ENCODE data around the gene TTC4.

Gene TTC4

DNA sequence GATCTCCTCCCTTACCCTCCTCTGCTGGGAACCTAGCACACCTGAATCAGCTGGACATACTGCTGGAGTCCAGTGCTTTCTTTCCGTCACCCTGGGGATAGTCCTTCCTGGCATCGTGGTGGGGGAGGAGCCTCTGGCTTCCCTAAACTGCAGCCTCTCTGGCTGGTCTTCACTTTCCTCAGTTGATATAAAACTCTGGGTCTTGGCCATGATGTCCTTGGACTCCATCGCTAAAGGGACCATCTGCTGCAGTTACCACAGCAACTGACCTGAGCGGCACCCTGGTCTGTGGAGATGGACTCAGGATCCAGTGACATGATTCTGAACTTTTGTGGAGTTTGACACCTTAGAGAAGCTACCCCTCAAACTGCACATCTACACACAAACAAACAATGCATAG is 25.9 kb downstream of the TTC4 start:
- Histone ChIP-seq H3K36me3 (peaks cover 72% of the 10 kb centered on the region), H3K4me1 (ENCODE audit: control insufficient read depth in 1 of 2, insufficient read depth in 1 of 2, low read depth in 1 of 2, low read length in 1 of 2) (no peaks in the 10 kb centered on the region), H3K9me3 (no peaks in the 10 kb centered on the region), H3K27ac (no peak overlapping the region), H3K4me3 (ENCODE audit: low read depth in 1 of 2, low read length in 1 of 2) (no peak overlapping the region), H3K27me3 (no peaks in the 10 kb centered on the region)
- TF ChIP-seq, protein P1, sequence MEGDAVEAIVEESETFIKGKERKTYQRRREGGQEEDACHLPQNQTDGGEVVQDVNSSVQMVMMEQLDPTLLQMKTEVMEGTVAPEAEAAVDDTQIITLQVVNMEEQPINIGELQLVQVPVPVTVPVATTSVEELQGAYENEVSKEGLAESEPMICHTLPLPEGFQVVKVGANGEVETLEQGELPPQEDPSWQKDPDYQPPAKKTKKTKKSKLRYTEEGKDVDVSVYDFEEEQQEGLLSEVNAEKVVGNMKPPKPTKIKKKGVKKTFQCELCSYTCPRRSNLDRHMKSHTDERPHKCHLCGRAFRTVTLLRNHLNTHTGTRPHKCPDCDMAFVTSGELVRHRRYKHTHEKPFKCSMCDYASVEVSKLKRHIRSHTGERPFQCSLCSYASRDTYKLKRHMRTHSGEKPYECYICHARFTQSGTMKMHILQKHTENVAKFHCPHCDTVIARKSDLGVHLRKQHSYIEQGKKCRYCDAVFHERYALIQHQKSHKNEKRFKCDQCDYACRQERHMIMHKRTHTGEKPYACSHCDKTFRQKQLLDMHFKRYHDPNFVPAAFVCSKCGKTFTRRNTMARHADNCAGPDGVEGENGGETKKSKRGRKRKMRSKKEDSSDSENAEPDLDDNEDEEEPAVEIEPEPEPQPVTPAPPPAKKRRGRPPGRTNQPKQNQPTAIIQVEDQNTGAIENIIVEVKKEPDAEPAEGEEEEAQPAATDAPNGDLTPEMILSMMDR (IDR thresholded peaks at IDR 0.05), result no peak

DNA sequence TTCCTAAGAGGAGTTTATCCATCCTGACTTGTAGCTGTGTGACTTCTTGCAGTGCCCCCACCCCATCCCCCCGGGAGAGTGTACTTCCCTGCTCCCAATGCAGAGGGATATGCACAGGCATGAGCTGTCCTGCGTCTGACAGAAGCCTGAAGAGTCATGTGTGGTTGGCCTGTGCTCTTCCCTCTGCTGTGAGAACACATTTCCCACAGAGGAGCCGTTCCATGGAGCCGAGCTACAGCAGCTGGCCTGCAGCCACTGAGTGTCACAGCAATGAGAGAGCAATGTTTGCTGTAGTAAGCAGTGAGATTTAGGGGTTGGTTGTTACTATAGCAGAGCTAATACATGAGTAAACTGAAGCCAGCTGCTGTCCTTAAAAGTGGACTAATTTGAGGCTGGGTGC is 26.6 kb downstream of the TTC4 start:
- TF ChIP-seq, protein P1 (IDR thresholded peaks at IDR 0.05), result no peak
- Histone ChIP-seq H3K27me3 (no peaks in the 10 kb centered on the region), H3K9me3 (no peaks in the 10 kb centered on the region), H3K4me3 (ENCODE audit: low read depth in 1 of 2, low read length in 1 of 2) (no peak overlapping the region), H3K27ac (no peak overlapping the region), H3K4me1 (ENCODE audit: control insufficient read depth in 1 of 2, insufficient read depth in 1 of 2, low read depth in 1 of 2, low read length in 1 of 2) (no peaks in the 10 kb centered on the region), H3K36me3 (peaks cover 65% of the 10 kb centered on the region)

DNA sequence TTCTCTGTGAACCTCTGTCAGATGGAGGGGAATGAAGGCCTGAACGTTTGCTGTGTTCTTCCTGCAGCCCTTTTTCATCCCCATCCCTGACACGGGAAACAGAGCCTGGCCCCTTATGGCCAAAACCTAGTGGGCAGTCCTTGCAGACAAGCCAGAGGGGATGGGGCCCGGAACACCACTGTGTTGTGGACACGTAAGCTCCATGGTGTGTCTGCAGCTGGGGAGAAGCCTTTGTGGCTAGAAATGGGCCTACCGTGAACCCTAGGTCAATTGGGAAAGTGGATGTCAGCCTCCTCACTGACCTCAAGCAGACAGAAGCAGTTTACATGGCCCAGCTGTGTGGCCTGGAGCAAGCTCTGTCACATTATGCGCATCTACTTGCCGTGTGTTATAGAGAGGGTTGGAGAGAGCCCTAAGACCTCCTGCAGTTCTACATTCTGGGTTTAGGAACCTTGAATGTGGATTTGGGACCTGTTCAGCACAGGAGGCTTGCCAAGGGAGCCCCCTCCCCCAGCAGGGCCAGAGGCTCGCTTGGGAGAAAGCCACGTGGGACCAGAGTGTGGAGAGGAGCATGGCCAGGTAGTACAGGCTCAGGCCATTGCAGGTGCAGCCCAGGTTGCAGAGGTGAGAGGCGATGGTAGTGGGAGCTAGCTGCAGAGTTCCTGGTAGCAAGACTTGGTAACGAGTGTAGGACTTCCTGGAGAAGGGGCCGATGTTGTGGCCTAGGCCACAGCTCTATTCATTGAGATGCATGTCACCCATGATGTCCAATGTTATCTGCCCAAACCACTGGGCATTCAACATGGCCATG is 28.0 kb downstream of the TTC4 start:
- Histone ChIP-seq H3K4me3 (ENCODE audit: low read depth in 1 of 2, low read length in 1 of 2) (no peak overlapping the region), H3K27me3 (no peaks in the 10 kb centered on the region), H3K4me1 (ENCODE audit: control insufficient read depth in 1 of 2, insufficient read depth in 1 of 2, low read depth in 1 of 2, low read length in 1 of 2) (no peaks in the 10 kb centered on the region), H3K36me3 (peaks cover 51% of the 10 kb centered on the region), H3K9me3 (no peaks in the 10 kb centered on the region), H3K27ac (no peak overlapping the region)
- TF ChIP-seq, protein P1 (IDR thresholded peaks at IDR 0.05), result no peak

DNA sequence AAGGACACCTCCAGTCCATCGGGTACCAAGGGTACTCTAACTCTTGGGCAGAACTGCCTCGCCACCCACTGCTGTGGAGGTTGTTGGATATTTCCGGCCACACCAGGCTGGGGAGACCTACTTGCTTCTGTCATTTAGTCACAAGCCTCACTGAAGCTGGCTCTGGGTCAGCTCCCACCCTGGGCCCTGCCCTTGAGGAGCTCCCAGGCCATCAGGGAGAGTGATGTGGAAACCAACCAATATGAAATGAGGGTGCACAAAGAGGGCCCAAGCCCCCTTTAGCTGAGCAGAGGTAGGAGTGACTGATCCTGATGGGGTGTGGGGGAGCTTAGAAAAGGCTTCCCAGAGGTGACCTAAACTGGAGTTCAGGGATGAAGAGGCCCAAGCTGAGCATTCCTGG is 29.0 kb downstream of the TTC4 start:
- no peaks in the 10 kb centered on the region for H3K9me3 ChIP-seq
- no peaks in the 10 kb centered on the region for H3K27me3 ChIP-seq
- no peak overlapping the region for H3K27ac ChIP-seq
- H3K4me1 ChIP-seq (ENCODE audit: control insufficient read depth in 1 of 2, insufficient read depth in 1 of 2, low read depth in 1 of 2, low read length in 1 of 2), result no peaks in the 10 kb centered on the region
- peaks cover 41% of the 10 kb centered on the region for H3K36me3 ChIP-seq
- TF ChIP-seq, protein P1 (IDR thresholded peaks at IDR 0.05), result no peak
- H3K4me3 ChIP-seq (ENCODE audit: low read depth in 1 of 2, low read length in 1 of 2), result no peak overlapping the region

DNA sequence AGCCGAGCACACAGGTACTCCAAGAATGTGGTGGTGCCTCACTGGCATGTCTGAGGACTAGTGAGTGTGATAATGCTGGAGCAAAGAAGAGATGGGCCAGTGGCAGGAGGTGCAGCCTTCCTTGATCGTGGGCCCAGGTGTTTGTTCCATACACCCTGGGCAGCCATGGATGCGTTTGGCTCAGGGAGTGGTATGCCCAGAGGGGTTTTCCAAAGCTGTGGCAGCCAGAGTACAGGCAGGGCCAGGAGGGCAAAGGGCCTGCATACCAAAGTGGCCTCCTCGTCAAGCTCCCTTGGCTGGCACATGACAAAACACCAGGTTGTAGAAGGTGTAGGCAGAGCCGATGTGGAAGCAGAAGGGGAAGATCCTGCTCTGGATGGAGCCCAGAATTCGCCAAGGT is 29.6 kb downstream of the TTC4 start:
- H3K9me3 ChIP-seq, result no peaks in the 10 kb centered on the region
- no peak overlapping the region for H3K4me3 ChIP-seq (ENCODE audit: low read depth in 1 of 2, low read length in 1 of 2)
- no peaks in the 10 kb centered on the region for H3K4me1 ChIP-seq (ENCODE audit: control insufficient read depth in 1 of 2, insufficient read depth in 1 of 2, low read depth in 1 of 2, low read length in 1 of 2)
- no peak overlapping the region for H3K27ac ChIP-seq
- H3K27me3 ChIP-seq, result no peaks in the 10 kb centered on the region
- TF ChIP-seq, protein P1 (IDR thresholded peaks at IDR 0.05), result no peak
- H3K36me3 ChIP-seq, result peaks cover 35% of the 10 kb centered on the region
